WTC11 (cell line): ENCODE results near the gene GAK. TPM values are rescaled to one million over a fixed set of nuclear protein-coding genes. Genes with fewer than 3 reads are reported as not detected.
"Not testable (repeated sequence)": the region's sequence is repeated elsewhere in the genome, so short reads cannot be mapped to it uniquely, and the experiment has no call there.

ENCODE experiments used
- ATAC-seq: fragments of 200-7000 bp; cut with Tn5 transposase; 2 replicates; pipeline ENCODE4 v1.10.0; 2021; ENCODE audit warnings: mild to moderate bottlenecking, moderate library complexity
- CTCF ChIA-PET: fragments of 300-600 bp; sonication (Branson Sonifier 250); formaldehyde crosslinking; loops from one replicate; lab custom pipeline; 2021; ENCODE audit warnings: antibody characterized with exemption; lab: Charles Lee
- POLR2A ChIA-PET: fragments of 350-600 bp; sonication (Branson Sonifier 250); formaldehyde crosslinking; loops from one replicate; lab custom pipeline; 2021; ENCODE audit warnings: antibody characterized with exemption; lab: Charles Lee
- DNase-seq: peaks from one replicate; pipeline ENCODE4 v3.0.0; 2021; ENCODE audit warnings: low spot score
- H3K27ac Mint-ChIP-seq: 2 replicates; pipeline ENCODE4 v1.8.0; 2021; ENCODE audit warnings: mixed read lengths
- H3K27me3 Mint-ChIP-seq: 2 replicates; pipeline ENCODE4 v1.8.0; 2021; ENCODE audit warnings: low read depth, mild to moderate bottlenecking, moderate library complexity, mixed read lengths
- H3K36me3 Mint-ChIP-seq: 2 replicates; pipeline ENCODE4 v1.8.0; 2021; ENCODE audit warnings: mixed read lengths
- H3K4me1 Mint-ChIP-seq: 2 replicates; pipeline ENCODE4 v1.8.0; 2022; ENCODE audit warnings: mixed read lengths
- H3K4me3 Mint-ChIP-seq: 2 replicates; pipeline ENCODE4 v1.8.0; 2021; ENCODE audit warnings: mild to moderate bottlenecking, moderate library complexity, mixed read lengths
- H3K9me3 Mint-ChIP-seq: 2 replicates; pipeline ENCODE4 v1.8.0; 2021; ENCODE audit warnings: mixed read lengths
- CTCF ChIP-seq: fragments of 200-600 bp; IDR thresholded peaks from 2 replicates; pipeline ENCODE4 v1.8.0; 2022; ENCODE audit warnings: antibody characterized with exemption
- FOXP4 ChIP-seq: sonication (generic); formaldehyde crosslinking; IDR thresholded peaks from 2 replicates; pipeline ENCODE4 v1.8.0; 2022; ENCODE audit warnings: mild to moderate bottlenecking, missing genetic modification reagents
- JAZF1 ChIP-seq: fragments of 250-450 bp; sonication (Bioruptor Pico); IDR thresholded peaks from 2 replicates; pipeline ENCODE4 v1.9.0; 2021; ENCODE audit warnings: moderate library complexity, mild to moderate bottlenecking, inconsistent platforms
- NR3C1 ChIP-seq: sonication (generic); formaldehyde crosslinking; conservative IDR thresholded peaks from 2 replicates; pipeline ENCODE4 v1.8.1; 2023; ENCODE audit warnings: low read depth, mild to moderate bottlenecking, missing genetic modification reagents
- RELA ChIP-seq: sonication (generic); formaldehyde crosslinking; IDR thresholded peaks from 2 replicates; pipeline ENCODE4 v1.8.1; 2022; ENCODE audit warnings: missing genetic modification reagents, mild to moderate bottlenecking, borderline replicate concordance
- SOX15 ChIP-seq: fragments of 250-450 bp; sonication (Bioruptor Pico); IDR thresholded peaks from 2 replicates; pipeline ENCODE4 v1.9.0; 2021; ENCODE audit warnings: mild to moderate bottlenecking
- TEAD1 ChIP-seq: sonication (generic); formaldehyde crosslinking; IDR thresholded peaks from 2 replicates; pipeline ENCODE4 v1.8.0; 2022; ENCODE audit warnings: mild to moderate bottlenecking, missing genetic modification reagents
- TEAD4 ChIP-seq: sonication (generic); formaldehyde crosslinking; IDR thresholded peaks from 2 replicates; pipeline ENCODE4 v1.8.0; 2022; ENCODE audit warnings: mild to moderate bottlenecking, missing genetic modification reagents
- ZNF219 ChIP-seq: sonication (generic); formaldehyde crosslinking; IDR thresholded peaks from 2 replicates; pipeline ENCODE4 v1.8.0; 2023; ENCODE audit warnings: missing genetic modification reagents, mild to moderate bottlenecking, borderline replicate concordance
- ZNF281 ChIP-seq: sonication (generic); formaldehyde crosslinking; IDR thresholded peaks from 2 replicates; pipeline ENCODE4 v1.8.0; 2023; ENCODE audit warnings: mild to moderate bottlenecking, missing genetic modification reagents
- ZNF425 ChIP-seq: fragments of 250-450 bp; sonication (Bioruptor Pico); conservative IDR thresholded peaks from 2 replicates; pipeline ENCODE4 v1.9.0; 2021; ENCODE audit warnings: mild to moderate bottlenecking
- total RNA-seq: library from RNA; stranded (reverse); gene quantifications from 3 replicates; pipeline ENCODE4 v1.2.3, GENCODE V29; 2021

Gene GAK
- total RNA-seq, 1 experiment from 2014 or later: 121 TPM

- DNase-seq: no peak
- ChIA-PET CTCF (interaction anchor here (0.6 kb wide), 1 partner anchor 41 kb away, joined by 5 read pairs; no protein-coding TSS in a partner anchor), POLR2A (no interaction called here)
- no peak for ATAC-seq
- Mint-ChIP-seq H3K27ac (peak overlapping the region; percentile 70; the same call in 1 of the 2 replicates), H3K27me3 (no peaks in the 10 kb centered on the region), H3K9me3 (no peaks in the 10 kb centered on the region), H3K4me3 (no peak overlapping the region), H3K4me1 (peaks cover 16% of the 10 kb centered on the region), H3K36me3 (no peaks in the 10 kb centered on the region)
- TF ChIP-seq TEAD4 (CRISPR knock-in tag): no peak
Measured at GRCh38 chr4:921830-922331, 10.2 kb downstream of the GAK start.

- H3K36me3 Mint-ChIP-seq, H3K4me3 Mint-ChIP-seq, H3K27me3 Mint-ChIP-seq, H3K4me1 Mint-ChIP-seq, POLR2A ChIA-PET, H3K9me3 Mint-ChIP-seq, DNase-seq, ATAC-seq, CTCF ChIA-PET: not testable (repeated sequence)
- peak overlapping the region; percentile 2; the same call in 1 of the 2 replicates for H3K27ac Mint-ChIP-seq
Measured at GRCh38 chr4:919004-919680, 13.0 kb downstream of the GAK start.

GRCh38 chr4:918591-918990 is 13.5 kb downstream of the GAK start:
- POLR2A ChIA-PET, H3K4me3 Mint-ChIP-seq, ATAC-seq, DNase-seq, H3K27ac Mint-ChIP-seq, H3K9me3 Mint-ChIP-seq, CTCF ChIA-PET, H3K27me3 Mint-ChIP-seq, H3K4me1 Mint-ChIP-seq, H3K36me3 Mint-ChIP-seq: not testable (repeated sequence)

- ChIA-PET CTCF (interaction anchor here (0.6 kb wide), 1 partner anchor 244 kb away, joined by 4 read pairs; no protein-coding TSS in a partner anchor), POLR2A (no interaction called here)
- Mint-ChIP-seq H3K27ac (no peak overlapping the region), H3K4me1 (no peaks in the 10 kb centered on the region; the same call in 1 of the 2 replicates), H3K9me3 (no peaks in the 10 kb centered on the region), H3K27me3 (no peaks in the 10 kb centered on the region), H3K4me3 (no peak overlapping the region), H3K36me3 (no peaks in the 10 kb centered on the region)
- DNase-seq (no peak), ATAC-seq (no peak)
- TF ChIP-seq SOX15 (CRISPR knock-in tag): no peak
- TF ChIP-seq ZNF219: no peak
- no peak for TF ChIP-seq CTCF
- TF ChIP-seq NR3C1 (CRISPR knock-in tag): no peak
- no peak for TF ChIP-seq JAZF1 (CRISPR knock-in tag)
- no peak for TF ChIP-seq ZNF425 (CRISPR knock-in tag)
- no peak for TF ChIP-seq ZNF281
- no peak for TF ChIP-seq TEAD1
- TF ChIP-seq RELA (CRISPR knock-in tag): no peak
- TF ChIP-seq FOXP4 (CRISPR knock-in tag): no peak
Measured at GRCh38 chr4:917992-918391, 14.1 kb downstream of the GAK start.
